LNCAP (cell line): ENCODE data around the gene ACAT1.

ENCODE experiments used
- CTCF ChIP-seq: fragments of 450-650 bp; IDR thresholded peaks from 2 replicates; pipeline ENCODE4 v1.5.1; 2017; ENCODE audit warnings: mild to moderate bottlenecking

Gene ACAT1

GRCh38 chr11:108160970-108161566 is 39.7 kb downstream of the ACAT1 start:
- no peak for TF ChIP-seq CTCF

DNA sequence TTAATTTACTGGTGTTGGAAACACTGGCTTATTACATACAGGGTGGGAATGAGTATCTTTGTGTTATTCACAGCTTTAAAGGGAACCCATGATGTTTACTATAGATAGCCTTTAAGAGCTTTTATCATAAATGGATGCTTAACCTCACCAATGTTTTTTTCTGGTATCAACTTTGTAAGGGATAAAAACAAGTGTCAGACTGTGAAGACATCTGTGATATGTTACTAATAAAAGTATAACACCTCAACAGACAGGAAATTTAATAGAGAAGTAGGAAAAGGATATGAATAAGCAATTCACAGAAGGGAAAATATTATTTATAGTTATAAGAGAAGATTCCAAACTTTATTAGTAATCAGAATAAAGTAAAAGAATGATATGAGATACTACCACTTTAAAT is 46.3 kb downstream of the ACAT1 start:
- TF ChIP-seq CTCF, result no peak

DNA sequence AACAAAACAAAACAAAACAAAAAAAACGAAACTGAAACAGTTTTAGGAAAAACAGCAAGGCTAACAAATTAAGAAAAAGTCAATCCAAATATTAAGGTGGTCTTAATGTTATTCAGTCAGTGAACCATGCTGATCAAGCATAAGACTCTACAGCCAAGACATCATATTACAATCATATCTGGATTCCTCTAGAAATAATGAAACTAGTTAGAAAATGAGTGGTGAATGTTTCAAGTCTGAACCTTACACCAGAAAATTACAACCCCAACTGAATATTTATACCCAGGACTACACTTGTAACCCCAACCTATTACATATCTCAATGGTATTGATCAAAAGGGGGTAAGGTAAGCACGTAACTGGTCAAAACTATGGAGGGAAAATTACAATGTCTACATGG is 48.8 kb downstream of the ACAT1 start:
- no peak for TF ChIP-seq CTCF

- TF ChIP-seq CTCF, result no peak
Observed at GRCh38 chr11:108177570-108177969, 56.2 kb downstream of the ACAT1 start.

DNA sequence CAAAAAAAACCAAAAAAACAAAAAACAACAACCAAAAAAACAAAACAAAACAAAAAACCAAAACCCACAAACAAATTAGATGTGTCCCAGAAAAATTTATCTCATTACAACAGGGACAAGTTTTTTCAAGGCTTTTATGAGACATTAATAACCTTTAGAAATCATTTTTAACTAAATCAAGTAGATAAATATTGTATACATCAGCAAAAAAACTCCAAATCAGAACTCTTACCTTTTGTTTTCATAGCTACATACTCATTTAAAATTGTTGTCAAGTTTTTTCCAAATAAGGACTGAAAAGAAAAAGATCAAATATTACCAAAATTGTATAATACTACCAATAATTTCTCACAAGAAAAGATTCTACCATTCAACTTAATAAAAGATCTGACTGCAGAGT is 72.4 kb downstream of the ACAT1 start:
- no peak for TF ChIP-seq CTCF

DNA sequence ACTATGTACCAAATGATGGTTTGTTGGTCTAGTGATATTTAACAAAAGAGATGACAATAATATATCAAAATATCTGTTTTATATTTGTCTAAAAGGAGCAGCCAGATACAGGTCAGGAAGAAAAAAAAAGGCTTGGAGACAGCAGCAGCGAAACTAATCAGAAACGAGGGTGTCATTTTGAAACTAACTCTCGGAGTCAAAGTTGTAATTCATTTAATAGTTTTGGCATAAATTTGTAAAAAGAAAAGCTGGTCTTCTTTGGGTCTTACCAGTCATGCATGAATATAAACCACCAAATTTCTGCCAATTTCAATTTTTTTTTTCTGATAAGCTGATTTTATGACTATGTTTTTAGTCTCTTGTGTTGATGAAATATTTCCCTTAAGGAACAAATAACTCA is 75.5 kb downstream of the ACAT1 start:
- no peak for TF ChIP-seq CTCF
